GM21576 (cell line): ENCODE results near the gene RMDN3.

ENCODE experiments used
- ATAC-seq: cut with Tn5 transposase; IDR thresholded peaks from one replicate; pipeline ENCODE4 v1.9.1; 2021; ENCODE audit warnings: mild to moderate bottlenecking, moderate library complexity; ENCODE audit not compliant: unreplicated experiment

The RMDN3 gene

GRCh38 chr15:40750885-40751284 is 4.2 kb downstream of the RMDN3 start:
- no peak for ATAC-seq

GRCh38 chr15:40749151-40749630 is 5.9 kb downstream of the RMDN3 start:
- ATAC-seq = no peak

GRCh38 chr15:40747685-40748631 is 7.1 kb downstream of the RMDN3 start:
- ATAC-seq = no peak

GRCh38 chr15:40746916-40747418 is 8.1 kb downstream of the RMDN3 start:
- ATAC-seq = no peak

GRCh38 chr15:40744815-40745152 is 10.3 kb downstream of the RMDN3 start:
- ATAC-seq = no peak

GRCh38 chr15:40743921-40744814 is 10.9 kb downstream of the RMDN3 start:
- no peak for ATAC-seq

GRCh38 chr15:40743485-40743901 is 11.6 kb downstream of the RMDN3 start:
- no peak for ATAC-seq

- no peak for ATAC-seq
Measured at GRCh38 chr15:40739854-40740253, 15.2 kb downstream of the RMDN3 start.

GRCh38 chr15:40739047-40739446 is 16.0 kb downstream of the RMDN3 start:
- ATAC-seq = no peak

GRCh38 chr15:40737048-40737447 is 18.0 kb downstream of the RMDN3 start:
- ATAC-seq = no peak

- no peak for ATAC-seq
Measured at GRCh38 chr15:40736575-40736974, 18.5 kb downstream of the RMDN3 start.

GRCh38 chr15:40731034-40731433 is 24.0 kb downstream of the RMDN3 start:
- no peak for ATAC-seq

GRCh38 chr15:40723919-40724318 is 31.1 kb downstream of the RMDN3 start:
- ATAC-seq = no peak

GRCh38 chr15:40722934-40723333 is 32.1 kb downstream of the RMDN3 start:
- no peak for ATAC-seq

- ATAC-seq = no peak
Measured at GRCh38 chr15:40722354-40722753, 32.7 kb downstream of the RMDN3 start.

- no peak for ATAC-seq
Measured at GRCh38 chr15:40721701-40722100, 33.4 kb downstream of the RMDN3 start.

- no peak for ATAC-seq
Measured at GRCh38 chr15:40716165-40716564, 38.9 kb downstream of the RMDN3 start.

- no peak for ATAC-seq
Measured at GRCh38 chr15:40714144-40714543, 40.9 kb downstream of the RMDN3 start.

- no peak for ATAC-seq
Measured at GRCh38 chr15:40706121-40706520, 48.9 kb downstream of the RMDN3 start.

GRCh38 chr15:40702077-40702476 is 53.0 kb downstream of the RMDN3 start:
- ATAC-seq = no peak

GRCh38 chr15:40697916-40698315 is 57.1 kb downstream of the RMDN3 start:
- ATAC-seq = no peak
